DOHH2 (cell line): ENCODE data around the gene SKAP2.

Experiments
- H3F3A ChIP-seq: fragments of 200-600 bp; sonication (generic), shearing (Covaris generic); 2 replicates; pipeline ENCODE4 v1.6.0; 2016; ENCODE audit warnings: antibody characterized with exemption, mild to moderate bottlenecking; ENCODE audit not compliant: control insufficient read depth, insufficient read depth
- H3K27ac ChIP-seq: fragments of 200-600 bp; sonication (generic); 2 replicates; pipeline ENCODE4 v1.5.1; 2014; ENCODE audit warnings: low read depth, mild to moderate bottlenecking, low read length, moderate library complexity
- H3K27me3 ChIP-seq: fragments of 200-600 bp; sonication (generic); 2 replicates; pipeline ENCODE4 v1.6.1; 2014; ENCODE audit warnings: mild to moderate bottlenecking, low read length, mixed read lengths; ENCODE audit not compliant: control insufficient read depth
- H3K36me3 ChIP-seq: fragments of 200-600 bp; sonication (generic); 2 replicates; pipeline ENCODE4 v1.6.1; 2014; ENCODE audit warnings: mild to moderate bottlenecking, low read length, moderate library complexity, mixed read lengths; ENCODE audit not compliant: control insufficient read depth
- H3K4me1 ChIP-seq: fragments of 200-600 bp; sonication (generic); 2 replicates; pipeline ENCODE4 v1.6.1; 2014; ENCODE audit warnings: mild to moderate bottlenecking, low read length, mixed read lengths; ENCODE audit not compliant: control insufficient read depth
- H3K4me2 ChIP-seq: fragments of 200-600 bp; sonication (generic); 2 replicates; pipeline ENCODE4 v1.6.0; 2014; ENCODE audit warnings: mild to moderate bottlenecking, low read length, moderate library complexity
- H3K4me3 ChIP-seq: fragments of 200-600 bp; sonication (generic); 2 replicates; pipeline ENCODE4 v1.5.1; 2014; ENCODE audit warnings: mild to moderate bottlenecking, low read length, mixed read lengths
- H3K79me2 ChIP-seq: fragments of 200-600 bp; sonication (generic); 2 replicates; pipeline ENCODE4 v1.6.1; 2014; ENCODE audit warnings: mild to moderate bottlenecking, low read length, mixed read lengths; ENCODE audit not compliant: control insufficient read depth
- H3K9me2 ChIP-seq: fragments of 200-600 bp; sonication (generic); replicated peaks from 2 replicates; pipeline ENCODE4 v1.6.1; 2014; ENCODE audit warnings: mild to moderate bottlenecking, low read length, mixed read lengths; ENCODE audit not compliant: control insufficient read depth
- H3K9me3 ChIP-seq: fragments of 200-600 bp; sonication (generic); 2 replicates; pipeline ENCODE4 v1.6.1; 2014; ENCODE audit warnings: antibody characterized with exemption, low read length, mixed read lengths; ENCODE audit not compliant: control insufficient read depth, insufficient read depth
- H4K20me1 ChIP-seq: fragments of 200-600 bp; sonication (generic); 2 replicates; pipeline ENCODE4 v1.6.0; 2014; ENCODE audit warnings: low read depth, mild to moderate bottlenecking, antibody characterized with exemption, low read length, moderate library complexity; ENCODE audit not compliant: control insufficient read depth, insufficient read depth
- CTCF ChIP-seq: fragments of 200-600 bp; sonication (generic); IDR thresholded peaks from one replicate; pipeline ENCODE4 v1.5.1; 2014; ENCODE audit warnings: antibody characterized with exemption, mild to moderate bottlenecking, low read depth, low read length; ENCODE audit not compliant: poor library complexity, severe bottlenecking
- EZH2phosphoT487 ChIP-seq: fragments of 200-600 bp; sonication (generic); IDR thresholded peaks from 2 replicates; pipeline ENCODE4 v1.6.1; 2017; ENCODE audit warnings: borderline replicate concordance, mild to moderate bottlenecking, antibody characterized with exemption, low read length, moderate library complexity, mixed read lengths

SKAP2 gene

GRCh38 chr7:26910221-26910620, 45.8 kb upstream of the SKAP2 start:
- H3K27me3 ChIP-seq, result peaks cover 3% of the 10 kb centered on the region; the same call in 1 of the 2 replicates
- H3K79me2 ChIP-seq, result no peaks in the 10 kb centered on the region
- H3K4me1 ChIP-seq, result no peaks in the 10 kb centered on the region
- no peaks in the 10 kb centered on the region for H4K20me1 ChIP-seq
- H3K4me2 ChIP-seq, result no peak overlapping the region
- H3K36me3 ChIP-seq, result no peaks in the 10 kb centered on the region
- no peaks in the 10 kb centered on the region for H3F3A ChIP-seq
- no peak overlapping the region for H3K4me3 ChIP-seq
- TF ChIP-seq CTCF (no peak), EZH2phosphoT487 (no peak)
- no peaks in the 10 kb centered on the region for H3K9me3 ChIP-seq
- no peaks in the 10 kb centered on the region for H3K9me2 ChIP-seq
- no peak overlapping the region for H3K27ac ChIP-seq

- Histone ChIP-seq H3K9me3 (no peaks in the 10 kb centered on the region), H3K27ac (no peak overlapping the region), H3F3A (no peaks in the 10 kb centered on the region)
These were observed 35.9 kb upstream of the SKAP2 start for GRCh38 chr7:26900251-26900650.

GRCh38 chr7:26899519-26899918, 35.1 kb upstream of the SKAP2 start:
- H4K20me1 ChIP-seq, result no peaks in the 10 kb centered on the region
- no peak overlapping the region for H3K4me3 ChIP-seq
- no peaks in the 10 kb centered on the region for H3K4me1 ChIP-seq
- H3F3A ChIP-seq, result no peaks in the 10 kb centered on the region
- H3K79me2 ChIP-seq, result no peaks in the 10 kb centered on the region
- H3K27ac ChIP-seq, result no peak overlapping the region
- no peaks in the 10 kb centered on the region for H3K36me3 ChIP-seq
- H3K9me2 ChIP-seq, result no peaks in the 10 kb centered on the region
- H3K4me2 ChIP-seq, result no peak overlapping the region
- TF ChIP-seq CTCF, result no peak
- no peak for TF ChIP-seq EZH2phosphoT487
- H3K9me3 ChIP-seq, result no peaks in the 10 kb centered on the region
- H3K27me3 ChIP-seq, result peaks cover 21% of the 10 kb centered on the region

More at GRCh38 chr7:26900251-26900650, 35.9 kb upstream of the SKAP2 start:
- Histone ChIP-seq H3K4me1 (no peaks in the 10 kb centered on the region), H3K4me3 (no peak overlapping the region), H3K36me3 (no peaks in the 10 kb centered on the region), H3K27me3 (peaks cover 20% of the 10 kb centered on the region), H3K79me2 (no peaks in the 10 kb centered on the region), H3K9me2 (no peaks in the 10 kb centered on the region), H3K4me2 (no peak overlapping the region), H4K20me1 (no peaks in the 10 kb centered on the region)
- TF ChIP-seq CTCF, result no peak
- TF ChIP-seq EZH2phosphoT487, result no peak

GRCh38 chr7:26898891-26899290, 34.5 kb upstream of the SKAP2 start:
- Histone ChIP-seq H3K79me2 (no peaks in the 10 kb centered on the region), H3F3A (no peaks in the 10 kb centered on the region), H3K27ac (no peak overlapping the region), H3K36me3 (no peaks in the 10 kb centered on the region), H3K27me3 (peaks cover 25% of the 10 kb centered on the region), H3K4me2 (no peak overlapping the region), H3K9me3 (no peaks in the 10 kb centered on the region), H3K9me2 (no peaks in the 10 kb centered on the region), H4K20me1 (no peaks in the 10 kb centered on the region), H3K4me3 (no peak overlapping the region), H3K4me1 (no peaks in the 10 kb centered on the region)
- no peak for TF ChIP-seq EZH2phosphoT487
- TF ChIP-seq CTCF, result no peak
